Smooth muscle cell of the brain vasculature (primary cell): ENCODE measurements around the gene KIF9.
"Not testable (repeated sequence)": the region's sequence is repeated elsewhere in the genome, so short reads cannot be mapped to it uniquely, and the experiment has no call there.

ENCODE experiments used
- DNase-seq: peaks from one replicate; pipeline ENCODE4 v3.0.0-alpha.2; 2012; ENCODE audit warnings: low read depth, low spot score

Gene KIF9

DNA sequence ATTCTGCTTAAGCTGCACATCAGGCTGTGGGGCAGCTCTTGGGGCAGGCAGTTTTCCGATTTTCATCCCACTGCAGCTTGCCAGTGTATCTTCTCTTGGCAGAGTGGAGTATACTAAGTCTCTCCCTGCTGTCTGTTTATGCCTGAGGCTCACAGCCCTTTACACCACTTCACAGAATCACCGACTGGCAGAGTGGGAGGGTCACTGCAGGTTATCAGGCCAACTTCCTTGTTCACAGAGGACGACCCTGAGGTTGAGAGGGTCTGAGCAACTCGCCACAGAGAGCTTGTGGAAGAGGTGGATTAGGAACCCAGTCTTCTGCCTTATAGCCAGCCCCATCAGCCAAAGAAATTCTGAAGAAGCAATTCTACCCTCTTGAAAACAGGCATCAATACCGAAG is 30.9 kb downstream of the KIF9 start:
- DNase-seq = no peak

DNA sequence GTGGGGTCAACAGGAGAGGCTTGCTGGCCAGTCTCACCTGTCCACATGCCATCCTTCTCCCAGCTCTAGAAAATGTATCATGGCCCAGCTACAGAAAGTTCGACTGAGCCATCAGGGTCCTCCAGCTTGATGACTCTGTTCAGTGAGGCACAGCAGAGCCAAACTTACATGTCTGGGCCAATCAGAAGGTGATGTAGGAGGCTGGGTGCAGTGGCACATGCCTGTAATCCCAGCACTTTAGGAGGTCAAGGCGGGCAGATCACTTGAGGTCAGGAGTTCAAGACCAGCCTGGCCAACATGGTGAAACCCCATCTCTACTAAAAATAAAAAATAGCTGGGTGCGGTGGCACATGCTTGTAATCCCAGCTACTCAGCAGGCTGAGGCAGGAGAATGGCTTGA is 31.5 kb downstream of the KIF9 start:
- DNase-seq = not testable (repeated sequence)

DNA sequence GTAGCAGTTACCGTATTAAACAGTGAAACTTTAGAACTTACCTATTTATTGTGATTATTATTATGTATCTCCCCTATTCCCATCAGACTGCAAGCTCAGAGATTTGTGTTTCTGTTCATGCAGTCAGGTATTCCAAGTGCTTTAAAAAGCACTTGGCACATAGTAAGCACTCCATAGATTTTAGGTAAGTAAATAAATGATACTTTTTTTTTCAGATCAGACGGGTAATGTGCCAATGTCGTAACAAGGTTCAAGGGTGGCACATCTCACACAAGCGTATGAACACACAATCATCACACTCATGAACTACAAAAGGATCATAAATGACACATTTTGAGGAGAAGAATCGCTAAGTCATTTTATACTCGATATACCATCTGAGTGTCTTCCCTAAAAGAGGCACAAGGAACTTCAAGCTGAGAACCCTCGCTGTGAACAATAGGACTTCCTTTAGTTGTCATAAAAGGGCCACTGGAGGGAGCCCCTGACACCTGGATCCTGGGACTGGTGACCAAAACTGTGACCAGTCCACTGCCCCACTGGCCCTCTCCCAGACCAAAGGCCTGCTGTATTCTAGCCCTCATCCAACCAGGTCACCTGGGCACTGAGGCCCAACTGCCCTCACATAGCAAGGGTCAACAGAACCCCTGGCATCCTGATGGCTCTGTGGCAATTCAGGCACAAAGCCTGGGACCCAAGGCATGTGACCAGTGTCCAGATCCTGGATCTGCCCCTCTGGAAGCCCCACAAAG is 32.1 kb downstream of the KIF9 start:
- no peak for DNase-seq

DNA sequence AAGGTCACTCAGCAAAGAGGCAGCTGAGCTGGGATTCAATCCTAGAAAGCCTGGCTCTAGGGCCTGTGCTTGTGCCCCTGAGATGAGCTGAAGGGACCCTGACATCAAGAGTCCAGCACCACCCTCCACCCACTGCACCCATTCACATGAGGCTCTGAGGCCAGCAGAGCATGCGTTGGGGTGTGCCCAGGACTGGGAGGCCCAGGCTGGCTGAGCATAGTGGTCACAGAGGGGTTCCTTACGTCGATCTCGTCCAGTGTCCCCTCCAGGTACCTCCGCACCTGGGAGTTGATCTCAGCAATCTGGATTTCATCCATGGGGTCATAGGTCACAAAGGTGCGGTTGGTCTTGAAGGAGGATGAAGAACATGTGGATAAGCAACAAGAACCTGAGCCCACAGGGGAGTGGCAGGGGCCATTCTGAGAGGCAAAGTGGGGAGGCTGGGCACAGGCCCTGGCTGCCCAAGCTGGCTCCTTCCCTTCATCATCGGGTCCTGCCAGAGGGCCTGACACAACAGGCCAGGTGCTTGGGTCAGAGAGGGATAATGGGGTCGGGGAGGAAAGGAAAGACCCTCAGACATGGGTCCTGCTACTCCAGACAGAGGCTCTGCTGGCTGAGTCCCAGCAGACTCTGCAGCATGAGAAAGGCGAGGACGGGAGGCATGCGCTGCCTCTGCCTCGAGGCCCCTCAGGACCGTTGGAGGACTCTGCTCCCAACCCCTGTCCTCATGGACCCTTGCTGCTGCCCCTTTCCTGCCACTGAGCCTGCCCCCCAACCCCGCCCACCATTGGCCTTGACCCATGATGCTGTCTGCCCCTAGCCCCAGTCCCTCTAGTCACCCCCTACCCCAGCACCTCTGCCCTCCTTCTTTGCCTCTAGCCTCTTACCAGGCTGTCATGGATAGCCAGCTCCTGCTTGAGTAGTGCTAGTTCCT is 35.2 kb downstream of the KIF9 start:
- DNase-seq = no peak

DNA sequence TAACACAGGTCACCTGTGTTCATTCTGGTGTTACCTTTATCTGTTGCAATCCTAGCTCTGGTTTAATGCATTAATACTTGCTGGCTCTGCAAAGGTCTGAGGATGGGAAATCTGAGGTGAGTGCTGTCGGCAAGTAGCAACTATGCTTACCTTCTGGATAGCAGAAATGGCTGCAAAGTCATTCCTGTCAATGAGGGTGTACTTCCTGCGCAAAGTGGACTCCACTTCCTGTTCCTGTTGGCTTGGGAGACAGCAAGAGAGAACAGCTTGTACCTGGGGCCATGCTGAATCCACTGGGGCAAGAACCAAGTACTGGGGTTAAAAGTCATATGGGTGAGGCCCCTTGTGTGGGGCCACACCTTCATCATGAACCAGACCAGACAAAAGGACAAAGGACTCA is 37.3 kb downstream of the KIF9 start:
- DNase-seq = no peak

DNA sequence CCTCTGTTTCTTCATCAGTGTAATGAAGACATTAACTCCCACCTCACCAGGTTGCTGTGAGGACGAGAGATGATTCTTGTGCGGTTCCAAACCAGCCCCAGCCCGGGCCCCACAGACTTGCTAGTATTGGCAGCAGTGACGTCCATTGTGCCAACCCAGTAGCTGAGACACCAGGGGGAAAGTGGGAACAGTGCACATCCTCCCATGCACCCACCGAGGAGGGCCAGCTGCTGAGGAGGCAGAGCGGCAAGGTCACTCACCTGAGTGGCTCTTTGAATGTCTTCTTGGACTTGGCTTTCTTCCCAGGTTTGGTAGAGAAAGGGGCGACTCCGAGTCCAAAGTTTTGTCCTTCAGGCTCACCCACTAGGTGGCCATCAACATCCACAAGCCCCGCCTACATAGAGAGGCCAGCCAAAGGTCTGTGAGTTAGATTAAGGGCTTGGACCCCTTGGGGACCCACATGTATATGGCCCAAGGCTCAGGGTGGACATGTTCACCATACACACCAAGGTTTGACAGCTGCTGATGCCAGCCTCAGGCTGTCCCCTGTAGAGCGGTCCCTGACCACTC is 38.0 kb downstream of the KIF9 start:
- DNase-seq = no peak

DNA sequence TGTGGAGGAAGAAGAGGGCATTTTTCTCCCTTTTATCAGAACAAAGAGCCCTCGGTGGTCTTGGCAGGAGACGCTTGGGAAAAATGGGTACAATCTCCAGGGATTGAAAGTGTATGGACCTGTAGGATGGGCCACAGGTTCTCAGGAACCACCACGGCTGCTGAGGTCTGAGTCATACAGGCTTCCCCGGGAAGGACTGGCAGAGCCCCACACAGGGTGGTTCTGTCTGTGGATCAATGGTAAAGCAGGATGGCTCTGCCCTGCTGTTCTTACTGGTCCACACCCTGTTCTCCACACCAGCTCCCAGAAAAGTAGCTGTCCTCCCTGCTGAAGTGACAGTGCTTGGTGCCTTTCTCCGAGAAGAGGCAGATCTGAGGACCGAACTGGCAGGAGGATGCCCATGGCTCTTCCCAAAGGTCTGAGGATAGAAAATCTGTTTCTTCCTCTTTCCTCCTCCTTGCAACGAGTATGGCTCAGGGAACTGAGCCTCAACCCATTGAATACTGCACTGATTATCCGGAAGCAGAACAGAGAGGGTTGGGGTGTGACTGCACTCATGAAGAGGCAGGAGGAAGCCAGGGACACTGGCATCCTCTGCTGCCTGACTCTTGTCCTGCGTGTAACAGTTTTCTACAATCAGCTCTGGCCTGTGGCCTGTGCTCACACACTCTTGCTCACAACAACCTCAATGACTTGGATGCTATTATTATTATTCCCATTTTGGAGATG is 39.0 kb downstream of the KIF9 start:
- DNase-seq = no peak

DNA sequence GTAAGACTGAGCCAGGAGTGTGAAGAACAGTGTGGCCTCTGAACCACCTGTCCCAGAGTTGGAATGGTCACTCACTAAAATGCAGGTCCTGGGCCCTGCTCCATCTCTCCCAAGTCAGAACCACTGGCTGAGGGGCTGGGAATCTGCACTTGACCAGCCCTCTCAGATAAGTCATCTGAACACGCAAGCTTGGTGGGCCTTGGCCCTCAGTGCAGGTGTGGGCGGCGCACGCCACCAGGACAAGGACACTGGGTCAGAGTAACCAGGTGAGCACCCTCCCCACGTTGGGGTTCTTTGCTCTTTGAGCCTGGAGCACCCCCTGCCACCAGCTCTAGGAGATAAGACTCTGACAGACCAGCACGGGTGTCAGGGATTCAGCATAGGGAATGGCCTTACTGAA is 42.7 kb downstream of the KIF9 start:
- DNase-seq = no peak

DNA sequence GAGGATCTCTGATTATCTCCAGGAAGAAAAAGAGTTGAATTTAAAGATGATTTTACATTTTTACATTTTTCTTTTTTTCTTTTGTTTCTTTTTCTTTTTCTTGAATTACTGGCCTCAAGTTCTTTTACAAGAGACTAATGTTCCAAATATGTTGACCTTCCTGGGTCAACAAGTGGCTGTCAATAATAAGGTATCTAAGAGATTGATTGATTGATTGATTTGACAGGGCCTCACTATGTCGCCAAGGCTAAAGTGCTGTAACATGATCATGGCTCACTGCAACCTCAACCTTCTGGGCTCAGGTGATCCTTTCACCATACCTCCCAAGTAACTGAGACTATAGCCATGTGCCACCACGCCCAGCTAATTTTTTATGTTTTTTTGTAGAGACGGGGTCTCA is 44.6 kb downstream of the KIF9 start:
- DNase-seq = no peak

DNA sequence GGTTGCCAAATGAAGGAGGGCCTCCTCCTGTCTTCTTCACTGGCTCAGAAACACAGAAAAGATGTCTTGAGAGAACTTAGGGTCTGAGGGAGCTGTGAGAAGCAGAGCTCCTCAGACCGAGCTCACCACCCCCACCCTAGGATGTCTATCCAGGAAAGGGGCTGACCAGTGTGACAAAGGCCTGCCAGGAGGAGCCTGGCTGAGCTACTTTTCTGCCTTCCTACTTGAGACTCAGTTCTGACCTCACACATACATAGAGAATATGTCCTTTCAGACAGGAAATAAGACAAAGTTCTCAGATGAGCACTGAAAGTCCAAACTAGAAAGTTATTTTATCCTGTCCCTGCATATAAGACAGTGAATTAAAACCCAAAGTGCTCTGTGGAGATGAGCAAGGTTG is 54.5 kb downstream of the KIF9 start:
- DNase-seq = no peak

DNA sequence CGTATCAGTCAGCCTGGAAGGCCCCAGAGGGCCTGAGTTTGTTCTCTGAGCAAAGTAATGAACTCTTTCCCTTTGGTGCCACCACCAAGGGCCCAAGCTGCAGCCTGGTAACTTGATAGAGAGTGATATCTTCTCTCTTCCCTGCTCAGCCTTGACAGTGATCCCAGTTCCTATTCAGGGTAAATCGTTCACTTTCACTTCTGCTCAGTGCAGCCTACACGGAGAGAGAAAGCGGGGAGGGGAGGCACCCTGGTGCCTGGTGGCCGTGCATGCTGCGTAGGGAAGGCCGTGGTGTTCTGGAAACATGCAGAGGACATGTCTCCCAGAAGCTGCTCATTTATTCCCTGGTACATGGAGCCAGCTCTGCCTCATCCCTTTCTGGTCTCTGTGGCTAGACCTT is 54.9 kb downstream of the KIF9 start:
- no peak for DNase-seq

DNA sequence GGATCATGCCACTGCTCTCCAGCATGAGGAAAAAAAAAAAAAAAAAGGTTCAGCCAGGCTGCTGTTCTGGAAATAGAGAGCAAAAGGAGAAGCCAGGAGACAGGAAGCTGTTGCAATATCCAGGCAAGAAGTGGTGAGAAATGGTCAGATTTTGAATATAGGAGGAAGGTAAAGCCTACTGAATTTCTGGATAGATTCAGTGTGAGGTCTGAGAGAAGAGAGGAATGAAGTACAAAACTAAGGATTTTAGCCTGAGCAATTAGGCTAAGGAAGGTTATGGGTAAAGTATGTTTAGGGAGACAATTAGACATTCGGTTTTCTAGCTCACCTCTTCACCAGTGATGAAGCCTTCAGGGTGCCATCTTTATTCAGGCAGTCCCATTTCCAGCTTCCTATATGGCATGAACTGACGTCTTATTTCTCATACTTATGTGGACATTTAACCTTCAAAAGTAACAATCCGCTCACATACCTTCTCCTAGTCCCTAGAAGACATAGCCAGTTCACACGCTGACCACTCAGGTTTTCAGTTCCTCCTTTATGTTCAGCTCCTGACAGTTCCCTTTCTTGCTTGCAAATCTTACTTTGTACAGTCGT is 57.2 kb downstream of the KIF9 start:
- DNase-seq = no peak

DNA sequence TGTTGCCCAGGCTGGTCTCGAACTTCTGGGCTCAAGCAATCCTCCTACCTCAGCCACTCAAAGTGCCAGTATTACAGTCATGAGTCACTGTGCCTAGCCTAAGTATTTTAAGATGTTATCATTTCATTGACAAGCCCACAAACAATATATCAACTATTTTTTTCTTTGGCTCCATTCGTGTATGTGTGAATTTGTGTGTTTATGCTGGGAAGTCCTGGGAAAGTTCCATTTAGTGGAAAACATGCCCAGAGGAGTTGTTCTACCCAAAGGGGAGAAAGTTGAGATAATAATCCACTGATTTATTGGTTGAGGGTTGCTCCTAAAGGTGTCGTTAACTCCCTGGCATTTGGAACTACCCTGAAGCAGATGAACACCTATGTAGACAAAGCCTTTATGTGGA is 58.8 kb downstream of the KIF9 start:
- DNase-seq = no peak

DNA sequence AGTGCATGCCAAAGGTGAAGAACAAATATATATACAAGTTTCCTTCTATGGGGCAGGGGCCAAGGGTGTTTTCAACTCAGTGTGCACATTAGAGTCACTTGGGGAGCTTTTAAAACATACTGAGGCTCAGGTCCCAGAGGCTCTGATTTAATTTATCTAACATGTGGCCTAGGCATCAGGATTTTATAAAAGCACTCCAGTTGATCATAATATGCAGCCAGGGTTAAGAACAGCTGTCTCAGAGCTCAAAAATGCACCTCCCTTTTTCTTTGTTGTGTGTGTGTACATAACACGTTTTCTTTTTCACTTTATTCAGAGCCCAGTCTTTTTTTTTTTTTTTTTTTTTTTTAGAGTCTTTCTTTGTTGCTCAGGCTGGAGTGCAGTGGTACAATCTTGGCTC is 60.8 kb downstream of the KIF9 start:
- no peak for DNase-seq

DNA sequence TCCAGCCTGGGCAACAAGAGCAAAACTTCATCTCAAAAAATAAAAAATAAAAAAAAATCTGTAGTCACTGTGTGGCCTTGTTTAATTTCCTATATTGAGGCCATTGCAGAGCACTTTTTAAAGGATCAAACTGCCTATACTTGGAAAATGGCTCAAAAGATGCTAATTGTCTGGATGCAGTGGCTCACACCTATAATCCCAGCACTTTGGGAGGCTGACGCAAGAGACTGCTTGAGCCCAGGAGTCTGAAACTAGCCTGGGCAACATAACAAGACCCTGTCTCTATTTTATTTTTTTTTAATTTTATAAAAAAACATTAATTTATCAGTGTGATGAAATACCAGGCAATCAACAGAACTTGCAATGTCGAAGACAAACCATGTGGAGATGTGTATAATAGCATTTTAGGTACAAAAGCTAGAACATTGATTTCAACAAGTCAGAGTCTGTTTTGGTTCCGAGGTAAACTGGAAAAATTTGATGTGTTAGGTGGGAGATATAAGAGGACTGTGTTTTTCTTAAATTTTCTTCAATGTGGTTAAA is 71.7 kb downstream of the KIF9 start:
- DNase-seq = no peak

DNA sequence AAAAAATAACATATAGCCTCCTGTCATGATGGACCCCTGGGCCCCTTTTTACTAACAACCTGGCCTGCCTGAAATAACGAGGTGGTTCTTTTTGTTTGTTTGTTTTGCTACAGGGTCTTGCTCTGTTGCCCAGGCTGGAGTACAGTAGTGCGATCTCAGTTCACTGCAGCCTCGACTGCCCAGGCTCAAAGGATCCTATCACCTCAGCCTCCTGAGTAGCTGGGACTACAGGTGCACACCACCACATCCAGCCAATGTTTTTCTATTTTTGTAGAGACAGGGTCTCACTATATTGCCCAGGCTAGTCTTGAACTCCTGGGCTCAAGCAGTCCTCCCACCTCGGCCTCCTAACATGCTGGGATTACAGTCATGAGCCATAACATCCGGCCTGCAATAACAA is 76.6 kb downstream of the KIF9 start:
- not testable (repeated sequence) for DNase-seq

DNA sequence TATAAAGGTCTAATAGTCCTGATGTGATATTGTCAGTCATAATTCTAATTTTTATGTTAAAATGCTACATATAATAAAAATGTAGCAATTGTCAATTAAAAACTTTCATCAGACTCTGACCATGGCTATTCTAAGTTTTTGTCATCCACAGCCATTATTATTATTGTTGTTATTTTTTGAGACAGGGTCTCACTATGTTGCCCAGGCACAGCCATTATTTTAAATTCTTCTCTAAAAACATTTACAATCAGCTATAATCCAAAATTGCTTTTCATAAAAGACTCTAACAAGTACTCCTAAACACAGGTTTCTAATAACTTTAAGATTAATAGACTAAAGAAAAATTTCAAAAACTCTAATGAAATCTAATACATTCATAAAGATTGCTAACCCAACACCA is 77.7 kb downstream of the KIF9 start:
- no peak for DNase-seq

DNA sequence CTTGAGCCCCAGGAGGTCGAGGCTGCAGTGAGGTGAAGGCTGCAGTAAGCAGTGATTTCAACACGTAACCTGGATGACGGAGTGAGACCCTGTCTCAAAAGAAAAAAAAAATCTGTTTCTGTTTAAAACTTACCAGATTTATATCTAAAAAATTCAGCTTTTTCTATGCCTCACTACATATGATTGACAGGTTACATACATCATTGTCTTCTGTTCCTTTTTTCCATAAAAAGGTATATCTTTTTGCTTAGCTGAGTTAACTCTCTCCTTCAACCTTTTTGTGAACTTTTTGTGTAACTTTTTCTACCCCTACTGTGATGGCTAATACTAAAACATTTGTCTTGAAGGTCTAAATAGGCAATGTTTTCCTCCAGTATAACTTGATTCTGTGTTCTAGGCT is 80.1 kb downstream of the KIF9 start:
- no peak for DNase-seq

DNA sequence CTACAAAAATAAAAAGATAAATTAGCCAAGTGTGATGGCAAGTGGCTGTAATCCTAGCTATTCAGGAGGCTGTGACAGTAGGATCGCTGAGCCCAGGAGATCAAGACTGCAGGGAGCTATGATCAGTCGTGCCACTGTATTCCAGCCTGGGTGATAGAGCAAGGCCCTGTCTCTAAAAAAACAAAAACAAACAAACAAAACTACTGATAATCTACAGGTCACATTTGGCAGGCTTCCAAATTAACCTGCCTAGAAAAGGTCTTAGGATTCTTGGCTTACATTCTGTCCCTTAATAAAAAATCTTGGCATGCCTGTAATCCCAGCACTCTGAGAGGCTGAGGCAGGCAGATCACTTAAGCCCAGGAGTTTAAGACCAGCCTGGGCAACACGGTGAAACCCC is 85.3 kb downstream of the KIF9 start:
- DNase-seq = no peak

DNA sequence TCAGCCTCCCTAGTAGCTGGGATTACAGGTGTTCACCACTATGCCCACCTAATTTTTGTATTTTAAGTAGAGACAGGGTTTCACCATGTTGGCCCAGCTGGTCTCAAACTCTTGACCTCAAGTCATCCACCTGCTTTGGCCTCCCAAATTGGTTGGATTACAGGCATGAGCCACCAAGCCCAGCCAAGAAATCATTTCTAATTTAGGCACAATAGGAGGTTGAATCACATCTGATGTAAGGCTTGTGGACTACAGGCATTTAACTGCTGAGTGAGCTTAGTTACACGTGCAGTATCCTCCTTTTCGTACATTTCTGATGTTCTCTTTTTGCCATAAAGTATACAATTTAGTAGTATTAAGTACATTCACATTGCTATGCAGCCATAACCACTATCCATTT is 87.6 kb downstream of the KIF9 start:
- DNase-seq = no peak
